NCI-H748 (cell line): ENCODE measurements around the gene KDM5C.
"Not testable (repeated sequence)": the region's sequence is repeated elsewhere in the genome, so short reads cannot be mapped to it uniquely, and the experiment has no call there.

Source experiments
- DNase-seq: peaks from one replicate; lab custom pipeline; 2025; ENCODE audit not compliant: unreplicated experiment; lab: John Stamatoyannopoulos, UW

KDM5C gene

DNA sequence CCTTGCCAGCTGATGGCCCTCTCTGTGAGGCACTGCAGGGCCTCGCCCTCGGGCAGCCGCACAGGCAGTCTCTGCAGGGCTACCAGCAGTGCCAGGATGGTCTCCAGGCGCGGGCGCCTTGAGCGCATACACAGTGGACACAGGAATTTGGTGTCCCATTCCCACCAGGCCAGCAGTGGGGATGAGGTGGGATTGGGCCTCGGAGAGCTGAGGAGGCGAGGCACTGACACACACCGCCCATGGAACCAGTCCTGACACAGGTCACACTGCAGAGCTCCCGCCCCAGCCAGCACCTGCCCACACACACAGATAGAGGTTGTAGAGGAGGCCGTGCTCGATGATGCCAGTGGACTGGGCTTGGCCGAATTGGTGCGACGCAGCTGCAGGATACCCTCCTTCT, 30.7 kb downstream of the KDM5C start:
- no peak for DNase-seq

DNA sequence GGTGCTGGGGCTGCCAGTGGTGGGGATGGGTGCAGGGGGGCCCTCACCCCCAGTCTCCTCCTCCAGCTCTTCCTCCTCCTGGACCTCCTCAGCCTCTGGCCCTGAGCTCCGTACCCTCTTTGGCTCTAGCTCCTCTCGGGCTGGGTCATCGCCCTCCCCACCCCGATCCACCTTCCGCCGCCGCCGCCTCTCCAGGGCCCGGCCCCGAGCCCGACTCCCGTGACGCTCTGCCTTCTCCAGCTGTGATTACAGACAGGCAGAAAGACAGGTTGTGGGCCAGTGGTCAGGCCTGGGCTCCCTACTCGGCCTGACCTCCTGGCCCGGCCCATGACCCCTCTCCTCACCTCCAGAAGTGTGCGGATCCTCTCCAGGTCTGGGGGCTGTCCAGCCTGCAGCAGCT, 31.9 kb downstream of the KDM5C start:
- no peak for DNase-seq

DNA sequence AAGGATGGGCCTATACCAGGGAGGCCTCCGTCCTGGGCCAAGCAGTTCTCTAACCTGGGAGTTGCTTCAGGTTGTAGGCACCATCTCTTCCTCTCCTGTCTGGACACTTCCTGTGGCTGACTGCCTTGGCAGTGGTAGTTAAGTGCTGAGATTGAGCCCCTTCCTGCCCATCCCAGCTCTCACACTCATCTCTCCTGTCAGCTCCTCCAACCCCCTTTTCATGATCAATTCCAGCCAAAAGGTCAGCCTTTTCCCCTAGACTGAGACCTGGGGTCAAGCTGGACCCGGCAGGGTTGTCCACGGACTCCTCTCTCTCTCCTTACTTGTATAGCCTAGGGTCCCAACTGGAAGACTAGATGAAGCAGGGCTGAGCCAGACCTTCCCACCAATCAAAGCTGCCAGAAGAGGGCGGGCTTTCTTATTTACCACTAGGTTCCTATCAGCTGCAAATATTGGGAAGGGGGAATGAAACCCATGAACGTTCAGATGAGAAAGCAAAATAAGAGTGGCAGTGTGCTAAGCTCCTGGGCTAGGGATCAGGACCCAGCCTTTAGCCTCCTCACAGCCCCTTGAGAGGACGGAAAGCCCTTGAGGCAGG, 34.5 kb downstream of the KDM5C start:
- peak; percentile 7 for DNase-seq

DNA sequence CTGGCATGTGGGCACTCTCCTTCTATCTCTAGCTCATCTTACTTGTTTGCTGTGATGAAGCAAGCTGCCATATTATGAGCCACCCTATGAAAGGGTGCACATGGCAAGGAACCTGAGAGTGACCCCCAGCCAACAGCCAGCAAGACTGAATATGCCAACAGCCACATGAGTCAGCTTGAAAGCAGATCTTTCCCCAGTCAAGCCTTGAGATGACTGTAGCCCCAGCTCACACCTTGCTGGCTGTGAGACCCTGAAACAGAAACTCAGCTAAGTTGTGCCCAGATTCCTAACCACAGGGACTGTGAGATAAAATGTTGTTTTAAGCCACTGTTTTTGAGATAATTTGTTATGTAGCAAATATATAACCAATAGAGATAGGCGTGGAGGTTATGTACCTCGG, 36.2 kb downstream of the KDM5C start:
- DNase-seq, result no peak

DNA sequence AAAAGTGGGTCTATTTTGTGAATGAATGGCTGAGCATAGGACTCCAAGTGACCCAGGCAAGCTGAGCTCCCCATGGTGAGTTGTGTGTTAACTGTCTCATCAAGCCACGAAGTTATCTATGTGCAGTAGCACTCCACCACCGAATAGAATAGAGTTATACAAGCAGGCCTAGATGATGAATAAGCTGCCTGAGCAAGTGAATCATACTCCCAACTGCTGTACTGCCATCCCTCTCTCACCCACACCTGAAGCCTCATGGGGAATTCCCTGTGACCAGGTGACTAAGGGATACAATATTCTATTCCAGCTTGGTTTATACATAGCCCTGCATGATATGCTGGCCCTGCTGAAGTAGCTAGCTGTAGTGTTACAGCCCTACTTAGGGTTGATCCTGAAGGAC, 38.7 kb downstream of the KDM5C start:
- no peak for DNase-seq

DNA sequence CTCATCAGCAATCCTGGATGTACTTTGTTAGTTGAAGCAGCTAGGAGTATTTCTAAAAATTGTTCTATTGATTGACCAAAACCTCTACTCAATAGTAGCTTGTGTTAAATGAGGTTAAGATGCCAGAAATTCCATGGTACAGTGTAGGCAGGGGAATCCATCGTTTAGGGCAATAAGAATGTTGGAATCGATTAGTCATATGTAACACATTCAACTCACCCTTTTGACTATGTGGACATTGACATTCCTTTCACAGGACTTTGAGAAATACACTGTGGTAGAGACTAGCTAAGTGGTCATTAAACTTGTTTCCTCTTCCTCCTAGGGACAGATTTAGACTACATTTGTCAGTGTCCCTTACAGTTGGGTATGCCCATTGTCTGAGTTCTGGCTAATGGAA, 40.2 kb downstream of the KDM5C start:
- no peak for DNase-seq

DNA sequence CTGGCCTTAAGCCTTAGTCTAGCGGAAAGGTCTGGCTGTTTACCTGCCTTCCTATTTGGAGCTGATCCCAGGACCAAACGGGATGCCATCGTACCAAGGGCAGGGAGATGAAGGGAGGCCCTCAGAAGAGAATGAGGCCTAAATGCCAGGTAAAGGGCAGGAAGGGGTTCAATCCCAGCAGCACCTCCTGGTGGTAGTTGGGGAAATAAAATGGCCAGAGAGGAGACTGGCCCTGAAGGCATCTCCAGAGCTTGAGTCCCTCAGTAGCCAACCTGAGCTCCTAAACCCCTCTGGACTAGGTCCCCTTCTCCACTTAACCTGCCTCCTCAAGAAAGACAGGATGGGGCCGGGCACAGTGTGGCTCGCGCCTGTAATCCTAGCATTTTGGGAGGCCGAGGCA, 53.7 kb downstream of the KDM5C start:
- DNase-seq, result no peak

DNA sequence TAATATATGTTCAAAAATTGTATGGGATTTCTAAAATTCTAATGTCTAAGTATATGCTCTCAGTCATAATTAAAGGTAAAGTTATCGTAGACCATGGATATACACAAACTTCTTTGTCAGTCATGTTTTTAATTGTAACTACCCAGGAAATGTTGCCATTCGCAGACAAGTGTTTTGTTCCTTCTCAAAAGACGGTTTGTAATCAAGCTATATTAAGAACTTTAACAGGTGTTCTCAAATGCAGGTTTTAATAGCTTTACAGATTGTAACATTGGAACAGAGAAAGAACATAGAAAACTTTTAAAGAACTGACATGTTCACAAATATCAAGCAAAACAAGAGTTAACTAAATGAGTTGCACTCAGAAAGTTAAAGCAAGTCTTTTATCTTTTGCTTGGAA, 58.9 kb downstream of the KDM5C start:
- DNase-seq, result no peak

DNA sequence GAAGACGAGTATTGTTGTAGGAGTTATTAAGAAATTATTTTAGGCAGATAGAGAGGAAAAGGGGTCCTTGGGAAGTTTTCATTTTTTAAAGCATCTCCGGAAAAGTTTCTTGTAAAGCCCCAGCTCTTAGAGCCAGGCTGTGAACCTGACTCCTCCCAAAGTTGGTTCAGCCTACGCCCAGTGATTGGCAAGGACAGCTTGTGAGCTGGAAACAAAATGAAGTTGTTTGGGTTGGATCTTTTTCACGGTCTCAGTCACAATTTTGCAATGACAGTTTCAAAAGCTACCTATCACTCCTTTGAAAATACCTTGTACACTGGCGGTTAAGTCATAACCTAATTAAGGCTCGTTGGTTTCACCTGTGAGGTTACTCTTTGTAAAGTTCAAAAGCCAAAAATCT, 60.4 kb downstream of the KDM5C start:
- not testable (repeated sequence) for DNase-seq

DNA sequence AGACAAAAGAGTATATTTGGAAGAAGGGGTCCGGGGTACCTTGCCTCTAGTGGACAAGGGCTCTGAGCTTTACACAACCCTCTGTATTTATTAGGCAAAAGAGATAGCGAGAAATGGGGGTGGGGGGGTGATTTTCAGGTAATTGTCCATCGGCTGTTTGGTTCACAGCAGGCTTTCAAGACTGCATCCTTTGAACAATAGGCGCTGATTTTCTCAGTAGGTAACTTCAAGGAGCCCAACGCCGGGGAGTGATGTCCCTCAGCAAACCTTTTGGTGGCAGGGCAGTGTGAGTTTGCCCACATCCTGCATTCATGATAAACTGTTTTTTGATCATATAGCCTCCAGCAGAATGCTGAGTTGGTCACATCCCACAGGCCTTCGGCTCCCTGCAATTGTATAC, 61.6 kb downstream of the KDM5C start:
- no peak for DNase-seq

DNA sequence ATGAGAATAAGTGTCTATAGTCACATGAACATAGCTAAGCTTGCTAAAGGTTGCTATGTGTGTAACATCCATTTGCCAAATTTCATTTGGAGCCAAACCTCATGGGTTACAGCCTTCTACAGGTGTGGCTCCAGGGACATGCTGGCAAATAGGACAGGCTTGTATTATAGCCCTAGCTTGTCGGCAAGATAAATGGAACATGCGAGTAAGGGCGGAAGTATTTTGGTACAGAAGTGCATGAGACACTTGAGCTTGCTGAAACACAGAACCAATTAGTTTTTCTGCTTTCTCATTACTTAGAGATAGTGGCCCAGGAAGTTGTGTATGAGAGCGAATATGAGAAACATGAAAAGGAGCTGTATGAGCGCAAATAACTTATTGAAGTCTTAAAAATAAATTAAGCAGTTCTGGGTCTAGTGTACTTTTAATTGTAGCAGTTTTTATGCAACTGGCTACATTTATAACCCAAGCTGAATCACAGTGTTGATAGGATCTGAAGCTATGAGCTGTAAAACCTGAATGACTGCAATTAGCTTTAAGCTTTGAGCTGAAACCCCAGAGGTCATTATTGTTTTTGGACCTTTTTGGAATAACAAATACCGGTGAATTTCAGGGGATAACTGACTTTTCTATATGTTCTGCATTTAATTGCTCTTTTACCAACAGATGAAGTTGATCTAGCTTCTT, 64.6 kb downstream of the KDM5C start:
- DNase-seq, result no peak

DNA sequence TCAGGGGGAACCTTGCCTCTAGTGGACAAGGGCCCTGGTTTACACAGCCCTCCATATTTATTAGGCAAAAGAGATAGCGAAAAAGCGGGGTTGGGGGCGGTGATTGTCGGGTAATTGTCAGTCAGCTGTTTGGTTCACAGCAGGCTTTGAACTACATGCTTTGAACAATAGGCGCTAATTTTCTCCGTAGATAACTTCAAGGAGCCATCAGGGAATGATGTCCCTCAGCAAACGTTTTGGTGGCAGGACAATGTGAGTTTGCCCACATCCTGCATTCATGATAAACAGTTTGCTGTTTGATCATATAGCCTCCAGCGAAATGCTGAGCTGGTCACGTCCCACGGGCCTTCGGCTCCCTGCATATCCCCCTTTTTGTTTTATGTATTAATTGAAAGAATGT, 65.8 kb downstream of the KDM5C start:
- no peak for DNase-seq

DNA sequence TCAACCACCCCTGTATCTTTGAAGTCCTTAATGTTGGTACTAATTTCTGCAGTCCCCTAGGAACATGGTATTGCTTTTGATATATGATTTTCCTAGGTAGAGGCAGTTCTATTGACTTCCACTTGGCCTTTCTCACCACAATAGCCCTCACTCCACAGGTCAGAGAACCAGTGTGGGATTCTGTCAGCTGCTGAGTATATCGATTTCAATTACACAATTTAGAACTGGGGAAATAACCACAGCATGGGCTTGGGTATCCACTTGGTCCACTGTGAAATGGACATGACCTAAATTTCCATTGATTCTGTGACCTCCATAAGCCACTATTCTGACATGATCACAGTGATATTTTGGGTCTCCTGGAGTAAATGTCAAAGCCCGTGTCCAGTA, 68.8 kb downstream of the KDM5C start:
- no peak for DNase-seq

DNA sequence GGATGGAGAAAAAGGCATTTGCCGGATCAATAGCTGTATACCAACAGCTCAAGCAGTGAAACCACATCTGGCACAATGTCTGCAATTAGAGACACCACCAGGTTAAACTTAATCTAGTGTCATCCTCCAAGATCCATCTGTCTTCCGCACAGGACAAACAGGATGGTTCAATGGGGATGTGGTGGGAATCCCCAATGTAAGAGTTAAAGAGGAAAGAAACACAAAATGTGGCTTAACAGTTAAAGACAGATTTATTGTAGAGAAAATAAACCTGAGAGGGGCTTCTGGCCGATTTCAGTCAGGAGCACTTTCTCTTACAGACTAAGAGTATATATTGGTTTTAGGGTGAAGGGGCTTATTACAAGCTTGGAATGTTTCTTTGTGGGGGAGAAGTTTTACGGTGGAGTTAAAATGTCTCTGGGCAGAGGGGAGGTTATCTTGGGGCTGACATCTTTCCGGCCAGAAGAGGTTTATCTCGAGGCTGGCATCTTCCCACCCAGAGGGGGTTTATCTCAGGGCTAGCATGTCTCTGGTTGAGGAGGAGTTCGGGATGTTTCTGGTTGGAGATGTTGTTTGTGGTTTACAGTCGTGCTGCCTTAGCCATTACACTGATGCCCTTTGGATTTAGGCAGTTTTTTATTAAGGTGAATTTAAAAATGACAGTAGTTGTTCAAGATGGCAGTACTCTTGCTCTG, 69.3 kb downstream of the KDM5C start:
- DNase-seq, result no peak

DNA sequence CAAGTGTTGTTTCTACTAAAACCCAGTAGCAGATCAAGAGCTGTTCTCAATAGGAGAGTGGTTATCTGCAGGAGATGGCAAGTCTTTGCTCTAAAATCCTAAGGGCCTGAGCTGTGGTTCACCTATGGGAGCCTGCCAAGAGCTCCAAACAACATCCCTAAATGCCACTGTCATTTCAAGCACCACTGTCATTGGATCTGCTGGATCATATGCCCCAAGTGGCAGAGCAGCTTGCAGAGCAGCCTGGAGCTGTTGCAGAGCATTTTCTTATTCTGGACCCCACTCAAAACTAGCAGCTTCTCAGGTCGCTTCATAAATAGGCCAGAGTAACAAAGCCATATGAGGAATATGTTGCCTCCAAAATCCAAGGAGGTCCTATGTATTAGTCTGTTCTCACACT, 71.4 kb downstream of the KDM5C start:
- no peak for DNase-seq
